BJ (cell line): ENCODE results near the gene ANKRD10. TPM values are rescaled to one million over a fixed set of nuclear protein-coding genes. Genes with fewer than 3 reads are reported as not detected.

Source experiments
- CTCF ChIA-PET: fragments of 350-600 bp; formaldehyde crosslinking; extraction: SDS; loops from one replicate; lab custom pipeline; 2021; ENCODE audit warnings: antibody characterized with exemption, inconsistent platforms; lab: Yijun Ruan, JAX
- POLR2A ChIA-PET: fragments of 300-600 bp; sonication (Branson Sonifier 250); formaldehyde crosslinking; extraction: SDS; loops from one replicate; lab custom pipeline; 2021; ENCODE audit warnings: antibody characterized with exemption; lab: Charles Lee
- DNase-seq: peaks from one replicate; pipeline ENCODE4 v3.0.0-alpha.2; 2011; ENCODE audit warnings: low read depth
- H3K27me3 ChIP-seq: 2 replicates; pipeline ENCODE4 v1.6.0; 2011; ENCODE audit warnings: low read length; ENCODE audit not compliant: control insufficient read depth, insufficient read depth
- H3K36me3 ChIP-seq: 2 replicates; pipeline ENCODE4 v1.5.1; 2011; ENCODE audit warnings: low read length; ENCODE audit not compliant: control insufficient read depth, insufficient read depth
- H3K4me3 ChIP-seq: 2 replicates; pipeline ENCODE4 v1.5.1; 2011; ENCODE audit warnings: low read depth, mild to moderate bottlenecking, control low read depth, low read length
- polyA plus RNA-seq: library from polyadenylated mRNA; depleted of rRNA; stranded (reverse); fragments of >200 nt; gene quantifications from 2 replicates; pipeline ENCODE4 v1.2.3, GENCODE V29; 2011; rRNA removed
- small RNA-seq: library from RNA; depleted of rRNA; stranded (forward); fragments of <200 nt; gene quantifications from one replicate; pipeline ENCODE3, GENCODE V24; 2012; ENCODE audit warnings: low replicate concordance, low read depth; ENCODE audit not compliant: insufficient read length
- TF ChIP-seq, protein P1 (sequence below): IDR thresholded peaks from 2 replicates; pipeline ENCODE4 v1.5.1; 2011; ENCODE audit warnings: low read depth, mild to moderate bottlenecking, control low read depth, inconsistent platforms, low read length, moderate library complexity; ENCODE audit not compliant: insufficient read depth

The ANKRD10 gene
- polyA plus RNA-seq, 1 experiment: 43.5 TPM

DNA sequence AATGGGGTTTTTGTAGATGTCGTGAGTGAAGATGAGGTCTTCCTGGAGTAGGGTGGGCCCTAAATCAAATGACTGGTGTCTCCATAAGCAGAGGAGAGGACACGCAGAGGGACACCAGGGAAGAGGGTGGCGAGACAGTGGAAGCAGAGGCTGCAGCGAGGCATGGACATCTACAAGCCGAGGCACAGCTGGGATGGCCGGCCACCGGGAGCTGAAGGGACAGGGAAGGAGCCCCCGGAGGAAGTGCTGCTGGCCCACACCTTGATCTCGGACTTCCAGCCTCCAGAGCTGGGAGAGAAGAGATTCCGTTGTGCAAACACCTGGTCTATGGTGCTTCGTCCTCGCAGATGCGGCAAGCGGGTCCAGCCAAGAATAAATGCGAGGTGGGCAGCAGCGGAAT is 84.5 kb downstream of the ANKRD10 start:
- Histone ChIP-seq H3K4me3 (no peak overlapping the region), H3K36me3 (no peaks in the 10 kb centered on the region), H3K27me3 (peaks cover 7% of the 10 kb centered on the region)
- TF ChIP-seq, protein P1, sequence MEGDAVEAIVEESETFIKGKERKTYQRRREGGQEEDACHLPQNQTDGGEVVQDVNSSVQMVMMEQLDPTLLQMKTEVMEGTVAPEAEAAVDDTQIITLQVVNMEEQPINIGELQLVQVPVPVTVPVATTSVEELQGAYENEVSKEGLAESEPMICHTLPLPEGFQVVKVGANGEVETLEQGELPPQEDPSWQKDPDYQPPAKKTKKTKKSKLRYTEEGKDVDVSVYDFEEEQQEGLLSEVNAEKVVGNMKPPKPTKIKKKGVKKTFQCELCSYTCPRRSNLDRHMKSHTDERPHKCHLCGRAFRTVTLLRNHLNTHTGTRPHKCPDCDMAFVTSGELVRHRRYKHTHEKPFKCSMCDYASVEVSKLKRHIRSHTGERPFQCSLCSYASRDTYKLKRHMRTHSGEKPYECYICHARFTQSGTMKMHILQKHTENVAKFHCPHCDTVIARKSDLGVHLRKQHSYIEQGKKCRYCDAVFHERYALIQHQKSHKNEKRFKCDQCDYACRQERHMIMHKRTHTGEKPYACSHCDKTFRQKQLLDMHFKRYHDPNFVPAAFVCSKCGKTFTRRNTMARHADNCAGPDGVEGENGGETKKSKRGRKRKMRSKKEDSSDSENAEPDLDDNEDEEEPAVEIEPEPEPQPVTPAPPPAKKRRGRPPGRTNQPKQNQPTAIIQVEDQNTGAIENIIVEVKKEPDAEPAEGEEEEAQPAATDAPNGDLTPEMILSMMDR: no peak
- POLR2A ChIA-PET: no interaction called here
- no peak for DNase-seq
- CTCF ChIA-PET: interaction anchor here (1.9 kb wide), 1 partner anchor 12 kb away, joined by 5 read pairs; no protein-coding TSS in a partner anchor

DNA sequence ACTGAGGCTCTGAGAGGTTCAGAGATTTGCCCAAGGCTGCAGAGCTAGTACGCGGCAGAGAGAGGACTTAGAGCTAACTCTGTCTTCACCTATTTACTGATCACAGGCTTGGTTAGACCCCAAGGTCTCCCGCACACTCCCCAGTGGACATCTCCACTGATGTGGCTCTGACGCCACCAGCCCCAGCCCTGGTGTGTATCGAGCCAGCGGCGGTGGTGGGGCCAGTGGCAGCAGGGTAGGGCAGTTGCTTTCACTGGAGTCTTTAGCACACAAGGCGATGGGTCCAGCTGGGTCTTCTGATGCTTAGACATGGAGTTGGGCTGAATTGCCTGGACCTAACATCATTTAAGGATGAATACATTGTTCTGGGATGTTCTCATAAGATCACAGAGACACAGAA is 85.4 kb downstream of the ANKRD10 start:
- Histone ChIP-seq H3K4me3 (no peak overlapping the region), H3K27me3 (peaks cover 7% of the 10 kb centered on the region), H3K36me3 (no peaks in the 10 kb centered on the region)
- ChIA-PET POLR2A (no interaction called here), CTCF (interaction anchor here (1.9 kb wide), 1 partner anchor 11 kb away, joined by 5 read pairs; no protein-coding TSS in a partner anchor)
- DNase-seq: no peak
- TF ChIP-seq, protein P1: no peak

DNA sequence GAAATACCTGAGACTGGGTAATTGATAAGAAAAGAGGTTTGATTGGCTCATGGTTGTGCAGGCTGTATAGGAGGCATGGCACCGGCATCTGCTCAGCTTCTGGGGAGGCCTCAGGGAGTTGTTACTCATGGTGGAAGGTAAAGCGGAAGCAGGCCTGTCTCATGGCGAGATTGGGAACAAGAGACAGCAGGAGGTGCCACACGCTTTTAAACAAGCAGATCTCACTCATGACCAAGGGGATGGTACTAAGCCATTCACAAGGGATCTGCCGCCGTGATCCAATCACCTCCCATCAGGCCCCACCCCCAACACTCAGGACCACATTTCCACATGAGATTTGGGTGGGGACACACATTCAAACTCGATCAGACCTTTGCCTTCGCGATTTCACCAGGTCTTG is 86.2 kb downstream of the ANKRD10 start:
- ChIA-PET CTCF (interaction anchor here (1.9 kb wide), 1 partner anchor 10 kb away, joined by 5 read pairs; no protein-coding TSS in a partner anchor), POLR2A (no interaction called here)
- Histone ChIP-seq H3K4me3 (no peak overlapping the region), H3K36me3 (no peaks in the 10 kb centered on the region), H3K27me3 (peaks cover 7% of the 10 kb centered on the region)
- no peak for DNase-seq
- TF ChIP-seq, protein P1: no peak

Small RNAs within 50 kb of the gene (small RNA-seq; reads per million reads assigned to genes)
- not detected for gene AL442128.1

Other genes with a start within 250 kb of the ANKRD10 start
- gene CARS2, start 209.0 kb downstream of the ANKRD10 start, polyA plus RNA-seq: 61.3 and 76.8 TPM in 2 replicates
- 10.9 and 14.3 TPM in 2 replicates for gene ING1, start 201.4 kb downstream of the ANKRD10 start, polyA plus RNA-seq
- gene ARHGEF7, start 200.2 kb upstream of the ANKRD10 start, polyA plus RNA-seq: 25.7 and 32.0 TPM in 2 replicates